Activated T-cell treated with anti-CD3 and anti-CD28 coated beads, Interleukin-2, amount 50 U/mL, for 48 hours (primary cell): ENCODE results near the gene CYFIP1.

Experiments used
- DNase-seq, 2 experiments: peaks; one replicate each; pipeline ENCODE4 v3.0.0-alpha.2; 2020

CYFIP1 gene

DNA sequence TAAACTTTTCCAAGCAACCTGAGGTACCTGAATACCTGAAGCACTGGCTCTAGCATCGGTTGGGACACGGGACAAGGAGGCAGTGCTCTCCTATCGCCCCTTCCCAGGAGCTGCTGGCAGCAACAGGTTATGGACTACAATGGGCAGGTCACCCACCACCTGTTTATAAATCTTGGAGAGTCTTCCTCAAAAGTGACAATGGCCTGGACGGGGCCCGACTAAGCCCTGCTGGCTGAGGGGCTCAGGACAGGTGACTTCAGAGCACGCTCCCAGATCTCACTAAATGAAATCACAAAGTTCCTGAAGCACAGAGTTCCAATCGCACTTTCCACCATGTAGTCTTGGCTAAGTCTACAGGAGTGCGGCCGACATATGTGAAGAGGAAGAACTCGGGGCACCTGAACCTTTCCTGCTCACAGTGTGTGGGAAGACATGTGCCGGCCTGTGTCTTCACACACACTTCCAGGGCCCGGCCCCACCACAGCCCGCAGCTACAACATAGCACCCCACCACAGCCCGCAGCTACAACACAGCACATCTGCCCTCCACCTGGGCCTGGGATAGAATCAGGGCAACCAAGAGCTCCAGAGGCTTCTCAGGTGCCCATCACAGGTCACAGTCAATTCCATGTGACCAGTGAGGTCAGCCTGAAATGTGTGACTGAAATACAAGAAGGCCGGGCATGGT, 12.9 kb downstream of the CYFIP1 start:
- no peak for DNase-seq

DNA sequence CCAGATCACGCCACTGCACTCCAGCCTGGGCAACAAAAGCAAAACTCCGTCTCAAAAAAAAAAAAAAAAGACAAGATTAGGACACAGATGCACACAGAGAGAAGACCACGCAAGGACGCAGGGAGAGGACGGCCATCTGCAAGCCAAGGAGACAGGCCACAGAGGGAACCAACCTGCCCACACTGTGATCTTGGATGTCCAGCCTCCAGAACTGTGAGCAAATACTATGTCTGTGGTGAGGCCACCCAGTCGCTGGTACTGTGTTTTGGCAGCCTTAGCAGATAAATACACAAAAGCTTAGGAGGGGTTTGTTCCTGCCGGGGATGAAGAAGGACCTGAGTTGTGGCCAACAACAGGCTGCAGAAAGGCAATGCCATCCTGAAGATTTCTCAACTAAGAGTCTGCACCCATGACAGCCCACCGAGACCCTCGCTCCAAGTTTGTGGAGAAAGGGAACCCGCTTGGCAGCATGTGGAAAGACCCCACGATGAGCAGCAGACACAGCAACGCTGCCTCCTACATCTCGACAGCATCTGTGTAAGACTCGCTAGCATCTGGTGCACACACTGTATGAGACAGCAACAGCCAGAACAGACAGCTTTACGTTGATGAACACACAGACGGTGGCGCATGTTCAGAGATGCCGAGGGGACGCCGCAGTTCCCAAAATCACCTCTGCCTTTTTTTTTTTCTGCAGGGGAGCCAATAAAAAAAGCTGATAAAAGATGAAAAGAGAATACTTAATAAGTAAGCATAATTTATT, 13.7 kb downstream of the CYFIP1 start:
- no peak for DNase-seq

DNA sequence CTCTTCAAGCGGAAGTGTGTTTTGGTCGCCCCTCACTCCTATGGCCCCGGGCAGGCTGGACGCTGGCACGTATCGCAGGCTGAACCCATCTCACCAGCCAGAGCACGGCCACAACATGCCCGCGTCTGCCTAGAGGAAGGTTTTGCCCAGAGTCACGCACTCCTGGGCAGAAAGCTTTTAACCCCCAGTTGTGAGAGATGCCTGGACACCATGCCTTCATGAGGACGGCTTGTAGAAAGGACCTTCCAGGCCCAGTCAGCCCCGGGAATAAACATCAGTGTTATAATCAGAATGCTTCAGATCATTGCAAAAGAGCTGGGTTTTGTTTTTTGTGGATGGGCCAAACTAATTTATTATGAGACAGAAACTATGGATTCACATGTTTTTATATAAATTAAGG, 16.5 kb downstream of the CYFIP1 start:
- DNase-seq: no peak

DNA sequence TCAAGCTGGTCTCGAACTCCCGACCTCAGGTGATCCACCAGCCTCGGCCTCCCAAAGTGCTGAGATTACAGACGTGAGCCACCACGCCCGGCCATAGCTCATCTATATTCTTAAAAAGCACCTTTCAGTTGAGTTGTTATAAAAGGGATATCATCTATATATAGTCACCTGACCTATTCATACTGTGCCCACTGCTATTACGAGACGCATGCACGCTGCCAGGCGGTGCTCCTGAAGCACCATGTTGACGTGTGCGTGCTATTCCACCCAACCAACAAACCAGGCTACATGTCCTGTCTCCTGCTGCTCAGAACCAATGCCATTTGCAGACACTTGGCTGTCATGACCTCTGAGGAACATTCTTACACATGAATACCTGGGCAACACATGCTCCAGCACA, 17.6 kb downstream of the CYFIP1 start:
- no peak for DNase-seq

- no peak for DNase-seq
These were observed 18.4 kb downstream of the CYFIP1 start for GRCh38 chr15:22961762-22962161.

DNA sequence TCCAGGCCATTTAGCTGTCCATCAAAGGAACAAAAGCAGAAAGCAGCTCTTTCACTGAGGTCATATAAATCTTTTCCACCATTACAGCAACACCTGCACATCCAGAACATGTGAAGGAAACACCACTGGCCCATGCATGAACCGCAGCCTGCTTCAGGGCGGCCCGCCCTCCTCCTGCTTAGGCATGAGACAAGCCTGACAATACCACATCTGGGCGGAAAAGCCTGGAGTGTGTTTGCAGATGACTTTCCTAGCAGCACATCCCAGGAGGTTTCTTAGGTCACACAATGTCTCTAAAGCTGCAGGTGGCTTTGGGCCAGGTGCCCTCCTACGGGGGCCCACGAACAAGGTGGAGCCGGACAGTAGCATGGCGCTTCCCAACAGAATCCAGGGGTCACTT, 19.6 kb downstream of the CYFIP1 start:
- DNase-seq: no peak

GRCh38 chr15:22960126-22960525, 20.0 kb downstream of the CYFIP1 start:
- DNase-seq: no peak

DNA sequence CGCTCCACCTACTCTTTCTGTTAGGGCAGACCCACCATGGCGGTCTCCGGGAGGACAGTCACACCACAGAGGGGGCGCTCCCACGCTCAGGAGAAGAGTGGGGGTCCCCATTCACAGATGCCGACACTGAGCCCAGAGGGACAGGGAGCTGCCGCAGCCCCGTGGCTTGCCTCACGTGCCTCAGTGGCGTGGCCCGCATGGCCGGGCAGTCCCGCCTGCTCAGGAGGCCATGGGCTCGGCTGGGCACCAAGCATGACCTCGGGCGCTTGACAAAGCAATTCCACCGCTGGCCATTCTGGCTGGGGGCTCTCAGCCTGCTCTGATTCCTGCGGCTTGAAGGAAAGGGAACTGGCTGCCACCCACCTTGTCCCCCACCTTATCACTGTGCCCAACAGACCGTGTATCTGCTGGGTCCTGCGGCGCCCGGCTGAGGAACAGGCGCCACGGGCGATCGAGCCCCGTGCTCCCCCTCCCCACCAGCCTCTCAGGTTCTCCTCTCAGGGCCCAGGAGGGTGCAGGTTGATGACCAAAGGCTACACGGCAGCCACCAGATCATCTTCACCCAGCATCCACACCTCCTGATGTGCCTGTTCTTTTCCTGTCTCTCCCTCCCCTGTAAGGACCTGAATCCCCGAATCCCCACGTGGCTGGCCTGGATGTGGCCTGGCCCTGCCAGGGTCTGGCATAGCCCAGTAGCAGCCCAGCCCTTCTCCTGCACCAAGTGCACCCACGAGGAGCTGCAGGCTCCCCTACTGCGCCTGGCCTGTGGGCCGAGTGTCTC, 20.7 kb downstream of the CYFIP1 start:
- no peak for DNase-seq

GRCh38 chr15:22958487-22959280, 21.5 kb downstream of the CYFIP1 start:
- no peak for DNase-seq

DNA sequence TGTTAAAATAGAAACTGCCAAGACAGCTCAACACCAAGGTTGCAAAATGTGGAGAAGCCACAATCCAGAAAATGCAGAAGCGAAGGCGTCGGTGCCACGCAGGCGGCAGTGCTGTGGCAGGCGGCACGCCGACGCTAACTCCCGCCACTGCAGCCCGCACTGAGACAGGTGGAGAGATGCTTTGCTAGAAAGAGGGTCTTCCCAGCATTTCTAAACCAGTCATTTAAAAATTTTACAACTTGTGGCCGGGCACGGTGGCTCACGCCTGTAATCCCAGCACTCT, 23.2 kb downstream of the CYFIP1 start:
- no peak for DNase-seq

DNA sequence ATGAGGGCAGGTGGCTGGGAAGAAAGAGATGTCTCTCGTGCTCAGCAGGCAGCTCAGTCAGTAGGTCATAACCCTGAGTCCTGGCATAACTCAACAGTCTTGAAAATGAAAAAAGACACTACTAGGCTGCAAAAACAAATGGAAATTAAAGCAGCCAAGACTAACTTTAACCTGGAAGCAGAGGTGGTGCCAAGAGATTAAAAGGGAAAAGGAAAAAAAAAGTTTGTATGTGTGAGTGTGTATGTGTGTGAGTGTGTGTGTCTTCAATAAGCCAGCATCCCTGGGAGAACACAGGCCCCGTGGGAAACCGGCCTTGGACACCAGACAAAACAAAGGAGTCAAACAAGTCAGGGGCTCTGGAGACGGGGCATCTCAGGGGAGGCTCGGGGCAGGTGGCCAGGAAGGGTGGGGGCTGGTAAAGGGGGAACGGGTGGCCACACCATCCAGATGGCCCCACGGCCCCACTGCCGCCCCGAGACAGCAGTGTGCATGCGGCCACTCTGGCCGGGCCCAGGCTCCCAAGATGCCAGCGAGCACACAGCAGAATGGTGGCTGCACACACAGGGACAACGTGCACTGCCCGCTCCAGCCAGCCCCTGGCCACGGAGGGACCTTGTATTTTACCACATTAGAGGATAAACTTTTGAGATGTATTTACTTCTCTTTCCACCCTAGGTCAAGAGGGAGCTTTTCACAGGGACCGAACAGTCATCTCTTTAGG, 23.8 kb downstream of the CYFIP1 start:
- DNase-seq: no peak

GRCh38 chr15:22955544-22956119, 24.5 kb downstream of the CYFIP1 start:
- DNase-seq: no peak

GRCh38 chr15:22954798-22955543, 25.2 kb downstream of the CYFIP1 start:
- no peak for DNase-seq

GRCh38 chr15:22954326-22954725, 25.8 kb downstream of the CYFIP1 start:
- no peak for DNase-seq

- no peak for DNase-seq
These were observed 27.2 kb downstream of the CYFIP1 start for GRCh38 chr15:22952796-22953579.

DNA sequence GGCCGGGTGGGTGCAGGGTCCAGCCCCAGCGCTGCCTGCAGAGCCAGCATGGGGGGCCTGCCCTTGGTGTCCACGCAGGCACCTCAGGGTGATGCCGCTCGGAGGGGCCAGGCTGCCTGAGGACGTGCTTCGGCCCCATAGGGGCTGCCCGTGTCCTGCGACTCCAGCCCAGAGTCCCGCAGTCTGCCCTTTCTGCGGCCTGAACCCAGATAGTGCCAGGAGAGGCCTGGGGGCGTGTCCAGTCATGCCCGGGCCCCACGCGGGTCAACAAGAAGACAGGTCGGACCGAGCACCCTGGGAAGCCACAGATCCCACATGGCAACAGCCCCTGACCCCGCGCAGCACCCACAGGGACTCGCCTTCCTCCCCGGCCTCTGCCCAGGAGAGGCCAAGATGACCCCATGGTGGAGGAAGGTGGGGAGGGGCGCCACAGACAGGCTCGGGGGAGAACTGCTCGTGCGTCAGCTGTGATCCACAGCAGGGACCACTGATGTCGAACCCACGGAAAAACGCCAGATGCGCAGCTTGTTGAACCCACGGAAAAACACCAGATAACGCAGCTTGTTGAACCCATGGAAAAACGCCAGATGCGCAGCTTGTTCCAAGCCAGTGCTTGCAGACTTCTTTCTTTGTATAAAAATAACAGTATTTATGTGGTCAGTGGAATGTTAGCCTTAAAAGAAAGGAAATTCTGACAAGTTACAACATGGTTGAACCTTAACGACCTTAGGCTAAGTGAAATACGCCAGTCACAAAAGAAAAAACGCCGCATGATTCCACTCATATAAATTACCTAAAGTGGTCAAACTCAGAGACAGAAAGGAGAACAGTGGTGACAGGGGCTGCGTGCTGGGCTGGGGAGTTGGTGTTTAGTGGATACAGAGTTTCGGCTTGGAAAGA, 28.5 kb downstream of the CYFIP1 start:
- DNase-seq: no peak

GRCh38 chr15:22951031-22951380, 29.2 kb downstream of the CYFIP1 start:
- no peak for DNase-seq

GRCh38 chr15:22950256-22950990, 29.7 kb downstream of the CYFIP1 start:
- no peak for DNase-seq

- DNase-seq: peak; percentile 31 to 46
These were observed 31.1 kb downstream of the CYFIP1 start for GRCh38 chr15:22949074-22949547.
